HUES48 (cell line): Measurements from ENCODE around the gene CAPZA1.

Source experiments
- H3K27ac ChIP-seq: one replicate; pipeline ENCODE4 v1.7.0; 2013; ENCODE audit warnings: low read depth, low read length, inconsistent platforms
- H3K27me3 ChIP-seq: 2 replicates; pipeline ENCODE4 v1.6.1; 2013; ENCODE audit warnings: mild to moderate bottlenecking, low read length; ENCODE audit not compliant: control insufficient read depth, insufficient read depth
- H3K36me3 ChIP-seq: 2 replicates; pipeline ENCODE4 v1.6.1; 2013; ENCODE audit warnings: low read length; ENCODE audit not compliant: control insufficient read depth, insufficient read depth
- H3K4me1 ChIP-seq: 2 replicates; pipeline ENCODE4 v1.6.1; 2013; ENCODE audit warnings: mild to moderate bottlenecking, low read length; ENCODE audit not compliant: control insufficient read depth, insufficient read depth
- H3K4me3 ChIP-seq: 2 replicates; pipeline ENCODE4 v1.5.1; 2013; ENCODE audit warnings: mild to moderate bottlenecking, low read depth, low read length
- H3K9ac ChIP-seq: 2 replicates; pipeline ENCODE4 v1.6.1; 2013; ENCODE audit warnings: mild to moderate bottlenecking, low read depth, low read length, moderate library complexity
- H3K9me3 ChIP-seq: 2 replicates; pipeline ENCODE4 v1.6.1; 2013; ENCODE audit warnings: low read length; ENCODE audit not compliant: control insufficient read depth, insufficient read depth

The CAPZA1 gene

DNA sequence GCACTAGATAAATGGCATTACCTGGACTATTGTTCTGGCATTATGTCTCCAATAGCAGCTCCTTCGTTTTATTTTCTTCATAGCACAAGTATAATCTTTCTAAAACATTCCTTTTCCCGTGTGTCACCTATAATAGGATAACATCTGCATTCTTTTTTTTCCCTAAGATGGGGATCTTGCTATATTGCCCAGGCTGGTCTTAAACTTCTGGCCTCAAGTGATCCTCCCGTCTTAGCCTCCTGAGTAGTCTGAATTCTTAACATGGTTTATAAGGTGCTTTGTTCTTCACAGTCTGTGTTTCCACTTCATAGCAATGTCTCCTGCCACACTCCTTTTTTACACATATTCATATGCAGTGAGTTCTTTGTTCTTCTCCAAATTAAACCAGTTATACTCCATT is 46.2 kb downstream of the CAPZA1 start:
- H3K27me3 ChIP-seq = no peaks in the 10 kb centered on the region
- no peak overlapping the region for H3K4me3 ChIP-seq
- H3K9me3 ChIP-seq = no peaks in the 10 kb centered on the region
- H3K4me1 ChIP-seq = peaks cover 1% of the 10 kb centered on the region; the same call in 1 of the 2 replicates
- H3K36me3 ChIP-seq = peaks cover 89% of the 10 kb centered on the region
- H3K9ac ChIP-seq = no peak overlapping the region
- H3K27ac ChIP-seq = no peak overlapping the region

DNA sequence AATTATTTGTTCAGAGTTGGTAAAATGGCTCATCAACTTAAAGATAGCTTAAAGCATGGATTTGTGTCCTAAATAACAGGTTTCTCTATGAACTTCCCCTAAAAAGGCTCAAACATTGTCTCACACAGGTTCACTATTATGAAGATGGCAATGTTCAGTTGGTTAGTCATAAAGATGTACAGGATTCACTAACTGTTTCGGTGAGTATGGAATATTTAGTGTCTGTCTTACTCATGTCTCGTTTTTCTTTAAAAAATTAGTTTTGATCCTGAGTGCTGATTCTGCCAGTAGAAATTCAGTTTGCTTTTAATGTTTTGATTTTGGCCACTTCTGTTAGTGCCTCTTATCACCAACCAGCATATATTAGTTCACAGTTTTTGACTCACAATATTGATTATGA is 47.3 kb downstream of the CAPZA1 start:
- Histone ChIP-seq H3K4me1 (peaks cover 12% of the 10 kb centered on the region), H3K36me3 (peaks cover 85% of the 10 kb centered on the region), H3K27ac (no peak overlapping the region), H3K4me3 (no peak overlapping the region), H3K9me3 (no peaks in the 10 kb centered on the region), H3K27me3 (no peaks in the 10 kb centered on the region), H3K9ac (no peak overlapping the region)

DNA sequence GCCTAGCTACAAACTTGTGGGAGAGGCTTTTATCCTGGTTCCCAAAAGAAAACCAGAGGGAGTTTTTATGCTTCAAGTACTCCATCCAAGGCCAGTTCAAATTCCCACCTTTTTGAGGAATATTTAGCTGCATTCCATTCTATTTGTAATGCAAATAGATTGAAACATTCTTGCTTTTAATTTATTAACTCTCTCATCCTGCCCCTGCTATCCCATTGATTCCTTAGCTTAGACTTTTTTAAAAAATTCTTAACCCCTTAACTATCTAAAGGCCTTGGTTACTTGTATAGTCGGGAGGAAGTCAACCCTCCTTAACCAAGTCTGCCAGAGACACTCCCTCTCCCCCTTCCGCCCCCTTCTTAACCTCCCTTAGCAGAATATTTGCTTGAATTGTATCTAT is 52.4 kb downstream of the CAPZA1 start:
- Histone ChIP-seq H3K36me3 (peaks cover 45% of the 10 kb centered on the region), H3K27me3 (peaks cover 16% of the 10 kb centered on the region), H3K27ac (peak overlapping the region; percentile 83), H3K4me1 (peaks cover 40% of the 10 kb centered on the region), H3K4me3 (no peak overlapping the region; the same call in 1 of the 2 replicates), H3K9me3 (no peaks in the 10 kb centered on the region), H3K9ac (no peak overlapping the region)

- Histone ChIP-seq H3K9me3 (no peaks in the 10 kb centered on the region), H3K4me3 (no peak overlapping the region), H3K9ac (no peak overlapping the region), H3K36me3 (peaks cover 37% of the 10 kb centered on the region), H3K27ac (peak overlapping the region; percentile 74), H3K4me1 (peaks cover 40% of the 10 kb centered on the region), H3K27me3 (peaks cover 19% of the 10 kb centered on the region)
Observed at GRCh38 chr1:112672842-112673241, 53.2 kb downstream of the CAPZA1 start.

DNA sequence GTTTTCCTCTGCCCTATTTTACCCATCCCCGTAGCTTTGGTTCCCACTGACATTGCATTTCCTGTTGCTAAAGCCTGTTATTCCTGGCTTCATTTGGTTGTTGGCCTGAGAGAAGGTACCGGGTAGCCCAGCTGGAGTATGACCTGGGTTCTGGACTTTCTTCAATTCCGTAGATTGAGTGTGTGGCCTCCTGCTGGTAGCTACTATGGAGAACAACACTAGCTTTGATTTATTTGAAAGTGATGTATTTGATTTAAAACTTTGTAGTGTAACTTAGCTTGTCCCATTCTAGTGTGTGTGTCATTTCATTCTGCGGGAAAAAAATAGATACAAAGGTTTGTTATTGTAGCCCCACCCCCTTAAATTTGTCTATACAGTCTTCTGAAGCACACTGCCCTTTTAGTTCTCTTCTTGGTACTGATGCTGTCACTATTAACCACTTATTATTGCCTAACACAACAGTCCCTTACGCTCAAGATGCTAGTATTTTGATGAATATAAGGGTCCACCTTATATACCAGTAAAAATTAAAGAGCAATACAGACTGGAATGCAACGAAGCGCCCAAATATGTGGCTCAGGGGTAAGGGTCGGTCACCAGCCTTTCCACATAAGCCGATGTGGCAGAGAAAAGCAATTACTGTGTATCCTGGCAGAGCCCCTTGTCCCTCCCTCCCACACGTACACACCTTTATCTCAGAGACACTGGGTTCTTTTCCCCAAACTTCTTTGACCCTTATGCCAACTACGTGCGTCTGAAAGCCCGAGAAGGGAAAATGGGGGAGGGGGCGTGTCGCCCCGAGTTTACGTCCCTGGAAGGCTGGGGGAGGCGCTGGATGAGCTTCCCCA is 54.2 kb downstream of the CAPZA1 start:
- H3K36me3 ChIP-seq = peaks cover 27% of the 10 kb centered on the region
- H3K27ac ChIP-seq = peak overlapping the region; percentile 87
- H3K4me1 ChIP-seq = peaks cover 40% of the 10 kb centered on the region
- peak overlapping the region; percentile 76; the same call in 1 of the 2 replicates for H3K9ac ChIP-seq
- H3K9me3 ChIP-seq = no peaks in the 10 kb centered on the region
- H3K27me3 ChIP-seq = peaks cover 19% of the 10 kb centered on the region
- H3K4me3 ChIP-seq = peak overlapping the region; percentile 91

DNA sequence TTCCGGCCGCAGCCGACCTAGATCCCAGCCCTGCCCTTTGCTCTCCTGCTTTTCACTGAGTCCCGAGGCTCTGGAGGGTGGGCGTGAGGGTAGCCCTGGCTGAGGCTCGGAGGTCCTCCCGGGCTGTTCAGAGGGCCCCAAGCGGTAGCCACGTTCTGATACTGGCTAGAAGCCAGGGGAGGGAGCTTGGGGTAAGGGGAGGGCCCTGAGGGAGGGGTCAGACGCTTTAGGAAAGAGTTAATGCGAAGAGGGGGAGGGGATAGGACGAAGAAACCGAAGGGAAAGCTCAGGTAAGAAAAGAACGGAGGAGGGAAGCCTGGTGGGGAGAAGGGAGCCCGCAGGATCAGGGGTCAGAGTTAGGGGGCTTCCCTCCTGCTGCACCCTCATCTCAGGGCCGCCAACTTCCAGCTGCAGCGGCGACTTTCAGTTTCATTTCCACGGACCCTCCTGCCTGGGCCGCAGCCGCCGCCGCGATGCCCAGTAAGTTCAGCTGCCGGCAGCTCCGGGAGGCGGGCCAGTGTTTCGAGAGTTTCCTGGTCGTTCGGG is 54.9 kb downstream of the CAPZA1 start, which contains the start of gene MOV10:
TSS of gene MOV10 (plus strand) at position 220 of the 546 bp plus-strand sequence. CDS start at position 474, 254 bp downstream.
- H3K9me3 ChIP-seq = no peaks in the 10 kb centered on the region

GRCh38 chr1:112674986-112675727 is 55.5 kb downstream of the CAPZA1 start:
- Histone ChIP-seq H3K36me3 (peaks cover 14% of the 10 kb centered on the region), H3K4me1 (peaks cover 40% of the 10 kb centered on the region), H3K27me3 (peaks cover 19% of the 10 kb centered on the region), H3K4me3 (peak overlapping the region; percentile 91), H3K9ac (peak overlapping the region; percentile 76), H3K27ac (peak overlapping the region; percentile 87), H3K9me3 (no peaks in the 10 kb centered on the region)

More for the DNA sequence above, 54.9 kb downstream of the CAPZA1 start, which contains the start of gene MOV10:
- Histone ChIP-seq H3K36me3 (peaks cover 20% of the 10 kb centered on the region), H3K27ac (peak within 1 kb of the TSS; percentile 87), H3K4me1 (peaks cover 40% of the 10 kb centered on the region), H3K9ac (peak within 1 kb of the TSS; percentile 76), H3K27me3 (peaks cover 19% of the 10 kb centered on the region), H3K4me3 (peak within 1 kb of the TSS; percentile 91)

DNA sequence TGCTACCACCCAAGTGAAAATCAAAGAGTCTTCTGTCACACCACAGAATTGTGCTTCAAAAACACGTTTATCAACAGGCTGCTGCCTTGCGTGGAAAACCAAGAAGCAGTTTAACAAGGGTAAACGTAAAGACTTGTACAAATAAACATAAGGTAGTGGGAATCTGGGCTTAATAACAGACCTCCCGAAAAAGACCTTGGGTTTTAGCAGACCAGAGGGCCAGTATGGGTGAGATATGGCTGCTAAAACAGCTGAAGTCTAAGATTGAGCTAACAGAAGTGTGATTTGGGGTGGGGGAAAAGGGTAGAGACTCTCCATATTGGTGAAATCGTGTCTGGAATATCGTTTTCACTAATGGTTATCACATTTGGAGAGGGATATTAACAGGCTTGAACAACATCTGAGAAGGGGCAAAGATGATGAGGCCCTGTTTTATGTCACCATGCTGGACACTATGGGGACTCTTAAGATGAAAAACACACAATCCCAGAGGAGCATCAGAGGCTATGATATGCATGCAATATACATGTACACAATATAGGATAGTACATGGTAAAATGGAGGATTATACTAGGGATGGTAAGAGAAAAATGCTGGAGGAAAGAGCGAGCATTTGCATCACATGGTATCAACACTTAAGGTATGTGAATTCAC is 56.2 kb downstream of the CAPZA1 start:
- Histone ChIP-seq H3K9ac (peak overlapping the region; percentile 76; the same call in 1 of the 2 replicates), H3K27ac (no peak overlapping the region)

DNA sequence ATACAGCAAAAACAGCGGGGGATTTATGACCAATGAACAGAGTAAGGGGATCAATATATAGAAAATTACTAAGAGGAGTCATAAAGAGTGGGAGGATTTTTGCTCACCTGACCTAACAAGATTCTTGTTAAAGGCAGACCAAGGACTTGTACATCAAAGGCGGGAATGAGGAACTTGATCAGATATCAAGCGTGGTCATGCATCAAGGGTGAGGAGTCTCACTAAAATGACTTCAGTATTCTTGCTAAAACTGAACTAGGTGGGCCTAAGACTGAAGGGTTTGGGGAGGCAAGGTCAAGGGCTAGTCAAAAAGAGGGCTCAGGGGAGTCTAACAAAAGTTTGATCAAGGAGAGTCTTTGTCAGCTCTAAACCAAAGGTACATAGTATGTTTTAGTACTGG is 56.9 kb downstream of the CAPZA1 start:
- Histone ChIP-seq H3K4me3 (no peak overlapping the region), H3K27ac (no peak overlapping the region), H3K36me3 (no peaks in the 10 kb centered on the region), H3K9ac (no peak overlapping the region), H3K4me1 (peaks cover 32% of the 10 kb centered on the region), H3K9me3 (no peaks in the 10 kb centered on the region), H3K27me3 (peaks cover 19% of the 10 kb centered on the region)

More for the DNA sequence above, 56.2 kb downstream of the CAPZA1 start:
- Histone ChIP-seq H3K9me3 (no peaks in the 10 kb centered on the region), H3K4me3 (peak overlapping the region; percentile 91), H3K36me3 (peaks cover 7% of the 10 kb centered on the region; the same call in 1 of the 2 replicates), H3K27me3 (peaks cover 19% of the 10 kb centered on the region), H3K4me1 (peaks cover 39% of the 10 kb centered on the region)

GRCh38 chr1:112677501-112677900 is 57.9 kb downstream of the CAPZA1 start:
- Histone ChIP-seq H3K9me3 (no peaks in the 10 kb centered on the region), H3K4me1 (peaks cover 23% of the 10 kb centered on the region), H3K27me3 (peaks cover 19% of the 10 kb centered on the region), H3K36me3 (no peaks in the 10 kb centered on the region), H3K4me3 (no peak overlapping the region), H3K27ac (no peak overlapping the region), H3K9ac (no peak overlapping the region)
